OCI-LY7 (cell line): ENCODE results near the gene PLXNC1.

ENCODE experiments used
- CTCF ChIP-seq: fragments of 200-600 bp; sonication (generic); conservative IDR thresholded peaks from 2 replicates; pipeline ENCODE4 v1.5.1; 2014; ENCODE audit warnings: mild to moderate bottlenecking, antibody characterized with exemption, low read length, moderate library complexity, mixed read lengths
- EZH2phosphoT487 ChIP-seq: fragments of 200-600 bp; sonication (generic); IDR thresholded peaks from 2 replicates; pipeline ENCODE4 v1.6.1; 2018; ENCODE audit warnings: low read depth, borderline replicate concordance, mild to moderate bottlenecking, mixed run types, antibody characterized with exemption, low read length, moderate library complexity, mixed read lengths

GRCh38 chr12:94167071-94167755, 18.8 kb downstream of the PLXNC1 start:
- TF ChIP-seq CTCF = no peak
- no peak for TF ChIP-seq EZH2phosphoT487
